NT2/D1 (cell line): ENCODE data around the gene PSD.

ENCODE experiments used
- YY1 ChIP-seq: IDR thresholded peaks from 2 replicates; pipeline ENCODE4 v1.6.1; 2011; ENCODE audit not compliant: insufficient read length, insufficient read depth
- ZNF274 ChIP-seq: IDR thresholded peaks from 2 replicates; pipeline ENCODE4 v1.6.1; 2011; ENCODE audit warnings: mild to moderate bottlenecking, low read depth, low read length

GRCh38 chr10:102423372-102423968, 4.9 kb upstream of the PSD start:
- TF ChIP-seq ZNF274 (no peak), YY1 (no peak)
